Kidney glomerular epithelial cell (primary cell): ENCODE results near the gene SFMBT1.

ENCODE experiments used
- DNase-seq: peaks from one replicate; lab custom pipeline; 2025; lab: John Stamatoyannopoulos, UW

The SFMBT1 gene

GRCh38 chr3:52986938-52987337, 58.9 kb downstream of the SFMBT1 start:
- DNase-seq, result no peak

- DNase-seq, result no peak
Measured at GRCh38 chr3:52986049-52986448, 59.8 kb downstream of the SFMBT1 start.

GRCh38 chr3:52983828-52984227, 62.0 kb downstream of the SFMBT1 start:
- no peak for DNase-seq

- no peak for DNase-seq
Measured at GRCh38 chr3:52983336-52983807, 62.5 kb downstream of the SFMBT1 start.

GRCh38 chr3:52982839-52983238, 63.0 kb downstream of the SFMBT1 start:
- no peak for DNase-seq

- DNase-seq, result no peak
Measured at GRCh38 chr3:52979190-52979983, 66.5 kb downstream of the SFMBT1 start.

GRCh38 chr3:52978109-52978754, 67.6 kb downstream of the SFMBT1 start:
- DNase-seq, result no peak

GRCh38 chr3:52973806-52974205, 72.1 kb downstream of the SFMBT1 start:
- no peak for DNase-seq

- no peak for DNase-seq
Measured at GRCh38 chr3:52971895-52972294, 74.0 kb downstream of the SFMBT1 start.

- no peak for DNase-seq
Measured at GRCh38 chr3:52967398-52967797, 78.5 kb downstream of the SFMBT1 start.

GRCh38 chr3:52962160-52962559, 83.7 kb downstream of the SFMBT1 start:
- no peak for DNase-seq

GRCh38 chr3:52959773-52960172, 86.1 kb downstream of the SFMBT1 start:
- DNase-seq, result no peak

GRCh38 chr3:52939600-52939999, 106.3 kb downstream of the SFMBT1 start:
- no peak for DNase-seq

GRCh38 chr3:52934630-52935530, 111.0 kb downstream of the SFMBT1 start:
- DNase-seq, result peak; percentile 49

- DNase-seq, result no peak
Measured at GRCh38 chr3:52931889-52932288, 114.0 kb downstream of the SFMBT1 start.

GRCh38 chr3:52931328-52931727, 114.5 kb downstream of the SFMBT1 start:
- no peak for DNase-seq

- no peak for DNase-seq
Measured at GRCh38 chr3:52930748-52931147, 115.1 kb downstream of the SFMBT1 start.

GRCh38 chr3:52926554-52926953, 119.3 kb downstream of the SFMBT1 start:
- DNase-seq, result no peak

GRCh38 chr3:52925405-52926313, 120.2 kb downstream of the SFMBT1 start:
- no peak for DNase-seq

- DNase-seq, result no peak
Measured at GRCh38 chr3:52923963-52924362, 121.9 kb downstream of the SFMBT1 start.

- DNase-seq, result no peak
Measured at GRCh38 chr3:52920841-52921240, 125.0 kb downstream of the SFMBT1 start.
